GM20000 (cell line): ENCODE measurements around the gene RPL32.
A peak's percentile ranks its signal among the peaks of the same experiment; 100 is the strongest.

Source experiments
- DNase-seq: peaks from one replicate; pipeline ENCODE4 v3.0.0; 2012; ENCODE audit warnings: low spot score
- TF ChIP-seq, protein P1 (sequence below): IDR thresholded peaks from 2 replicates; pipeline ENCODE4 v1.5.1; 2012; ENCODE audit warnings: mild to moderate bottlenecking, control low read depth; ENCODE audit errors: extremely low read depth, missing control alignments

The RPL32 gene

DNA sequence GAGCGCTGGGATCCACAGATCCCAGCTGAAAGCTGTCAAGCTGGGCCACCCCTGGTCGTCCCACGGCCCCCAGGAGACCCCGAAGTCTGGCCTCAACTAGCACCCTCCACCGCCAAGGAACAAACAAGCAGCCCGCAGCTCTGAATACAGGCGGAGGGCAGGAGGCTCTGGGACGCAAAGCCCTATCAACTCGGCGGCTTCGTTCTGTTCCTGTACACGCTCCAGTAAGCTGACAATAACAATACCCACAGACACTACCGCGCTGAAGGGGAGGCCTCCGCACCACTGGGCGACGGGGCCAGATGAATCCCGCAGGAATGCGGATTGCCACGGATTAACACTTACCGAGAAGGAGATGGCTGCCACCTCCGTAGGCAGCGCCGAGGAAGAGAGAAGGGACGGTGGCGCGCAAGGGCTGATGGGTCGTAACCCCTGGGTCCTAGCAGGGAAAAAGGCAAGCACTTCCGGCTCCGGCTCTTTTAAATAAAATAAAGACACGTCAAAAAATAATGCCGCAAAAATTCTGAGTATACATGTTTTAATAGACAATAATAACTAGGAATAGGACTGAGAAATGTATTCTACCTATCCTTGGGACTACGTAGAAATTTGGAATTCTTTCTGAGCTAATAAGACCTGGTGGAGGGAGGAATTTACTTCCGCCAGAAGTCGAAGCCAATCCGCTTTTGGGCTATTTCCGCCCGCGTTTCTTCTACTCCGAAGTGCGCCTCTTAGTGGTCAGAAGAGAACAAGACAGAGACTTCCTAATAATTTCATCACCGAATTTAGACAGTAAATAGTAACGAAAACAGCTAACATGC is at the start of gene RPL32:
Gene RPL32 (minus strand): TSS at position 417 of the 821 bp plus-strand sequence. CDS start 1,328 bp downstream, outside the sequence.
- DNase-seq = peak; percentile 89
- TF ChIP-seq, protein P1, sequence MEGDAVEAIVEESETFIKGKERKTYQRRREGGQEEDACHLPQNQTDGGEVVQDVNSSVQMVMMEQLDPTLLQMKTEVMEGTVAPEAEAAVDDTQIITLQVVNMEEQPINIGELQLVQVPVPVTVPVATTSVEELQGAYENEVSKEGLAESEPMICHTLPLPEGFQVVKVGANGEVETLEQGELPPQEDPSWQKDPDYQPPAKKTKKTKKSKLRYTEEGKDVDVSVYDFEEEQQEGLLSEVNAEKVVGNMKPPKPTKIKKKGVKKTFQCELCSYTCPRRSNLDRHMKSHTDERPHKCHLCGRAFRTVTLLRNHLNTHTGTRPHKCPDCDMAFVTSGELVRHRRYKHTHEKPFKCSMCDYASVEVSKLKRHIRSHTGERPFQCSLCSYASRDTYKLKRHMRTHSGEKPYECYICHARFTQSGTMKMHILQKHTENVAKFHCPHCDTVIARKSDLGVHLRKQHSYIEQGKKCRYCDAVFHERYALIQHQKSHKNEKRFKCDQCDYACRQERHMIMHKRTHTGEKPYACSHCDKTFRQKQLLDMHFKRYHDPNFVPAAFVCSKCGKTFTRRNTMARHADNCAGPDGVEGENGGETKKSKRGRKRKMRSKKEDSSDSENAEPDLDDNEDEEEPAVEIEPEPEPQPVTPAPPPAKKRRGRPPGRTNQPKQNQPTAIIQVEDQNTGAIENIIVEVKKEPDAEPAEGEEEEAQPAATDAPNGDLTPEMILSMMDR = peak; percentile 59

DNA sequence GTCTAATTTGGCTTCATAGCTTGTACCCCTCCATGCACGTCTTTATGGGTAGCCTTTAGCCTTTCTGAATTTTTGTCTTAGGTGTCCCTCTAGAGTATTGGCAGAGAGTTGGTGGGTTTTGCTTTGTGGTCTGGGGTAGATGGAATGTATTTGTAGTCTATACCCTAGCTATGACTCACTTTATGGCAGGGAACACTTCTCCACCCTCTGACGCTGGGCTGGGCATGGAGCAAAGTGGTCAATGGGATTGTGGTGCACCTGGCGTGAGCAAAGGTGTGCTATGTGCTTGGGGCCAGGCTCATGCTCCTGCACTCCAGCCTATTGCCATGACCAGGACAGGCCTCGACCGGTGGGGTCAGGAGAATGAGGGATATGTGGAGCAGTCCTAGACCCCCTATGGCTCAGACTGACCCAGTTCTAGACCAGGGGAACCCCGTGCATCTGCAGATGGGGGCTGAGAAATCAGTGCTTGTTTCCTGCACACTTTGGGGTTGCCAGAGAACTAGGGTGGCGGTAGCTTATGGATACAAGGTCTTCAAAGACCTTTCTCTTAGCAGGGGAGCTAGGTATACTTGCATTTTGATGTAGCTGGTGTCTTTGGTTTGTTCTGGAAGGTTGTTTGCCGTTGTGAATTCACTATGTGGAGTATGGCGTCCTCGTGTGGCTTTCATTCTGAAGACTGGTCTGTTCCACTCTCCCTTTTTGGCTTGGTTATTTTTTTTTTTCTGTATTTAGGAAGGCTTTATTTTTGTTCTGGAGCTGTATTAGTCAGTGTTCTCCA is 49.4 kb upstream of the RPL32 start:
- TF ChIP-seq, protein P1 = no peak
- DNase-seq = no peak

DNA sequence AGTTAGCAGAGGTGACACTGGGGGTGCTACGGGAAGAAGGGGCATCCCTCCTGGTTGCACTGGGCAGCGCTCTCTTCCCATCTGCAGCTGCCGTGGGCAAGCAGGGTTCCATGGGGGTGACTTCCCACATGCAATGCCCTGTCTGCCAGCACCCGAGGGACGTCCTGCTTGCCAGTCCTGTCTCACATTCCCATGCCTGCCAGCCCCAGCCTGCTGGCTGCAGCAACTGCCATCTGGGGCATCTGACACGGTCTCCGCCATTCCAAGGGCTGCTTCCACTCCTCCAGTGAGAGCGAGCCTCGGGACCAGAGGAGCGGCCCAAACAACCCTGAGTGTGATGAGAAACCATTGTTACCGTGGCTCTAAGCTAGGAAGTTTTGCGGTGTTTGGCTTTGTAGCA is 45.4 kb upstream of the RPL32 start:
- DNase-seq = no peak
- TF ChIP-seq, protein P1 = no peak

DNA sequence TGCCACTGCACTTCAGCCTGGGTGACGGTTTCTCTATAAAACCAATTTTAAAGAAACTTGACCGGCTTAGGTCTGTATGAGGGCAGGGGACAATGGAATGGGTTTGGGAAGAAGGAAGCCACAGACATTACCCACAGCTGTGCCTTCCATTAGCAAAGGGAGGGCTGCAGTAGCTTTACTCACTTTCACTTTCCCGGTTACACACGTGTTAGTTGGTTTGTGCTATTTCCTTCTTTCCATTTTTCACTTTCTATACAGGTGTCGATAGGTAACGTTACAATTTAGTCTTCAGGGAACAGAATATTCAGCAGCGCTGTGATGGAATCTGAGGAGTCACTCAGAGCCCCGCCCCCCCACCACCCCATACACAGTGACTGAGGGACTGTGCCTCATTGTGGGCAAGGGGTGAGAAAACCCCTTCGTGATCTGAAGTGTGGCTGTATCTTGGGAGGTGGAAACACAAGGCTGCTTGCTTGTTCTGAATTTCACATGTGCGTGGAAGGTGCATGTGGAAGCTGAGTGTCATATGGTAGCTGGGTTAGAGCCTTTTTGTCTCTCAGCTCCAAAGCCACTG is 44.8 kb upstream of the RPL32 start:
- TF ChIP-seq, protein P1 = no peak
- no peak for DNase-seq

DNA sequence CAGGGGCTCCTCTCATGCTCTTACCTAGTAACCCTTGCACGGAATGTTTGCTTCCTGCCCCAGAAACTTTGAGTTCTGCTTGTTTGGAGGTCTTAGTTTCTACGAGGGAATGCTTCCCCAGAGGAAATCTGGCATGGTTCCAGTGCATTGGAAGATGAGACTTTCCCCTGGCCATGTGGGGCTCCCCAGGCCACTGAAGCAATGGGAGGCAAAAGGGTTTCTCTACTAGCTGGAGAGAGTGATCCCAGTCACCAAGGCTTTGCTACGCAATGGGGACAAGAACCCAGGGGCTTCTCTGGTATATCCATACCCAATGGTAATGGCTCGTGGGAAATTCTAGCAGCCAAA is 44.2 kb upstream of the RPL32 start:
- TF ChIP-seq, protein P1 = no peak
- no peak for DNase-seq

DNA sequence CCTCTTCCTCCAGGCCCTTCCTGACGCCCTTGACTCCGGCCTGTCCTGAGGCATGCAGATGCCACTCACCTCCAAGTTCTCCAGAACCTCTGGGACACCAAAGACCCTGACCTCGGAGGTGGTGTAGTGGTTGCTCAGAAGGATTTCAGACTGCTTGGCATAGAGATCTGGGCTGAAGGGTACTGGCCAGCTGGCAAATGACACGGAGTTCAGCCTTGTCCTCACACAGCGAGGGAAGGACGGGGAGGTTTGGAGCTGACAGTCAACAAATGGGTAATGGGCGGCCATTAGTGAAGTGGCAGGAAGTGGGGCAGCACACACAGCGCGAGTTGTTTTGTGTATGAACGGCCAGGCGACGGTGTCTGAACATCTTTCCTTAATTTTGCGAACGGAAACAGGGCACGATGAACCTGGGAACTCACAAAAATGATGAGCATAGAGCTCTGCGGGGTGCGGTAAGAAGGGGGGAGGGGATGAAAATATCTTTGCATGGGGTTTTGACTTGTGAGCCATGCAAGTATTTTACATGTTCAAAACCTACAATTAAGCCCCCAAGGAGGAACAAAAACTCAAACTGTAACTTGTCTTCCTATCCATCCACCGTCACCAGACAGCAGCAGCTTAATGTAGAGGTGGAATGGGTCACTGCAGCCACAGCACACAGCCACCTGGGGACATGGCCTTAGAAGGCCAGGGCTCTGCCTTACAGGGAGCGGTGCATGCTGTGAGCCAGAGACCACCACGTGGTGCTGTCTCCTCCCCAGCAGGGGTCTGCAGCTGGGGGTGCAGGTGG is 43.6 kb upstream of the RPL32 start:
- DNase-seq = peak; percentile 73
- TF ChIP-seq, protein P1 = no peak
